H1 (cell line): ENCODE measurements around the gene WAC. TPM values are rescaled to one million over a fixed set of nuclear protein-coding genes. Genes with fewer than 3 reads are reported as not detected.

Experiments used
- CEBPB ChIP-seq: IDR thresholded peaks from 2 replicates; pipeline ENCODE4 v1.6.1; 2012; ENCODE audit warnings: low read depth, low read length
- polyA plus RNA-seq, 7 experiments: library from polyadenylated mRNA; depleted of rRNA in 3 of 7; stranded (reverse) in 5 of 7; unstranded in 2 of 7; fragments of >200 nt in 5 of 7; fragments of 200-250 nt in 2 of 7; gene quantifications; 1 replicate in 5 of 7; 2 replicates in 1 of 7; 4 replicates in 1 of 7; pipeline versions ENCODE4 v1.2.1 to v1.2.3, GENCODE V29; 2011 to 2013; ENCODE audit warnings: missing spikeins in 2 of 7, mixed read lengths in 2 of 7
- total RNA-seq: library from RNA; stranded (reverse); fragmentation: NEBNext Ultra II Directional; extraction: Animal tissue kit (Norgen Biotek cat#: 25700); gene quantifications from 2 replicates; pipeline ENCODE4 v1.2.1, GENCODE V29; 2021
- TF ChIP-seq, protein P1 (sequence below), 3 experiments: IDR thresholded peaks; 1 replicate in 2 of 3; 2 replicates in 1 of 3; pipeline versions ENCODE4 v1.5.1 to v1.6.1; 2011; ENCODE audit warnings: low read length in 3 of 3, mild to moderate bottlenecking in 3 of 3, inconsistent platforms in 2 of 3, low read depth in 1 of 3, moderate library complexity in 1 of 3; ENCODE audit not compliant: insufficient read depth in 1 of 3; ENCODE audit errors: control extremely low read depth in 1 of 3

Gene WAC
- total and polyA plus RNA-seq, 2 of the 8 experiments (the other 6 are each of a cell fraction or from before 2014, with no cell fraction given) = 72.9 to 128 TPM

GRCh38 chr10:28652106-28652505, 119.2 kb downstream of the WAC start (continued):
- TF ChIP-seq, protein P1, sequence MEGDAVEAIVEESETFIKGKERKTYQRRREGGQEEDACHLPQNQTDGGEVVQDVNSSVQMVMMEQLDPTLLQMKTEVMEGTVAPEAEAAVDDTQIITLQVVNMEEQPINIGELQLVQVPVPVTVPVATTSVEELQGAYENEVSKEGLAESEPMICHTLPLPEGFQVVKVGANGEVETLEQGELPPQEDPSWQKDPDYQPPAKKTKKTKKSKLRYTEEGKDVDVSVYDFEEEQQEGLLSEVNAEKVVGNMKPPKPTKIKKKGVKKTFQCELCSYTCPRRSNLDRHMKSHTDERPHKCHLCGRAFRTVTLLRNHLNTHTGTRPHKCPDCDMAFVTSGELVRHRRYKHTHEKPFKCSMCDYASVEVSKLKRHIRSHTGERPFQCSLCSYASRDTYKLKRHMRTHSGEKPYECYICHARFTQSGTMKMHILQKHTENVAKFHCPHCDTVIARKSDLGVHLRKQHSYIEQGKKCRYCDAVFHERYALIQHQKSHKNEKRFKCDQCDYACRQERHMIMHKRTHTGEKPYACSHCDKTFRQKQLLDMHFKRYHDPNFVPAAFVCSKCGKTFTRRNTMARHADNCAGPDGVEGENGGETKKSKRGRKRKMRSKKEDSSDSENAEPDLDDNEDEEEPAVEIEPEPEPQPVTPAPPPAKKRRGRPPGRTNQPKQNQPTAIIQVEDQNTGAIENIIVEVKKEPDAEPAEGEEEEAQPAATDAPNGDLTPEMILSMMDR (IDR thresholded peaks at IDR 0.05; ENCODE audit: control extremely low read depth in 1 of 3, insufficient read depth in 1 of 3, low read depth in 1 of 3, low read length in 3 of 3) = no peak
- no peak for TF ChIP-seq CEBPB
